ENCODE data around the gene BRINP3. TPM values are rescaled to one million over a fixed set of nuclear protein-coding genes. Genes with fewer than 3 reads are reported as not detected.

BRINP3 gene
- total RNA-seq, 2 donors from 2014 or later = not detected

DNA sequence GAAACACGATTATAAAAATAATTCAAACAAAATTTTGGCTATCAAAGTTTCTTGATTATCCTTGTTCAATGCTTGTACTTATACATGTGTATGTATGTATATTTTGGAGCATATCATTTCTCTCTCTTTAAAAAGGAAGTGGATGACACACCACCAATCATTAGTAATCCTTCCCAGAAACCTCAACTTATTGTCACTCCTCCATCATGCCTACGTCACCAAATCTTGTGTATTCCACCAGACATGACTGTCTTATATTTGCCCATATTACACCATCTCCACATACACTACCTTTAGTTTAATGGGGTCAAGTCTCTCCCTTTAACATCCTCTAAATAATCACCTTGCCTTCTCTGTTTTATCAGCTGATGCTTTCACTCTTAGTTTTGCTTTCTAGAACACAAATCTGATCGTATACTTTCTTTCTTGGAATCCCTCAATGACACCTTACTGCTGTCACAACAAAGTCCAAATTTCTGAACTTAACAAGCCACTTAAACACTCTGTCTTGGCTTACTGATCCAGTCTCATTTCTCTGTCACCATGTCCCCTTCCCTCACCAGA, 124.0 kb downstream of the BRINP3 start:
- Mint-ChIP-seq H3K27me3 (ENCODE audit: insufficient read depth) (no peaks in the 10 kb centered on the region), H3K9me3 (no peaks in the 10 kb centered on the region), H3K27ac (no peak overlapping the region), H3K4me1 (no peaks in the 10 kb centered on the region), H3K4me3 (no peak overlapping the region), H3K36me3 (ENCODE audit: low read depth) (no peaks in the 10 kb centered on the region)
- no peak overlapping the region for H3K9ac ChIP-seq (ENCODE audit: extremely low read depth, low read length, poor library complexity, severe bottlenecking)
- DNase-seq = no peak
- H3K4me1 ChIP-seq (ENCODE audit: control insufficient read depth, insufficient read depth, low read length) = no peaks in the 10 kb centered on the region
- H3K27ac ChIP-seq (ENCODE audit: low read depth, low read length) = no peak overlapping the region
- no peaks in the 10 kb centered on the region for H3K9me3 ChIP-seq (ENCODE audit: control insufficient read depth, low read length)
- no peaks in the 10 kb centered on the region for H3K36me3 ChIP-seq (ENCODE audit: control insufficient read depth, insufficient read depth, low read length)
- no peak for TF ChIP-seq CTCF (conservative IDR thresholded peaks at IDR 0.05)
- no peak overlapping the region for H3K4me3 ChIP-seq (ENCODE audit: low read length)
- WGBS, 2 experiments (ENCODE audit: insufficient coverage in 1 of 2, insufficient read length in 1 of 2) = 88 to 89% methylated on average over 2 of the region's 3 CpGs
- H3K27me3 ChIP-seq (ENCODE audit: control insufficient read depth, insufficient read depth, low read length, poor library complexity, severe bottlenecking) = no peaks in the 10 kb centered on the region

GRCh38 chr1:190344454-190344853, 133.2 kb downstream of the BRINP3 start:
- Mint-ChIP-seq H3K36me3 (ENCODE audit: low read depth) (no peaks in the 10 kb centered on the region), H3K27ac (no peak overlapping the region), H3K4me1 (no peaks in the 10 kb centered on the region), H3K9me3 (no peaks in the 10 kb centered on the region), H3K27me3 (ENCODE audit: insufficient read depth) (no peaks in the 10 kb centered on the region), H3K4me3 (no peak overlapping the region)
- H3K36me3 ChIP-seq (ENCODE audit: control insufficient read depth, insufficient read depth, low read length) = no peaks in the 10 kb centered on the region
- TF ChIP-seq CTCF (conservative IDR thresholded peaks at IDR 0.05) = no peak
- DNase-seq = no peak
- no peaks in the 10 kb centered on the region for H3K9me3 ChIP-seq (ENCODE audit: control insufficient read depth, low read length)
- no peak overlapping the region for H3K27ac ChIP-seq (ENCODE audit: low read depth, low read length)
- no peak overlapping the region for H3K9ac ChIP-seq (ENCODE audit: extremely low read depth, low read length, poor library complexity, severe bottlenecking)
- H3K4me3 ChIP-seq (ENCODE audit: low read length) = no peak overlapping the region
- H3K27me3 ChIP-seq (ENCODE audit: control insufficient read depth, insufficient read depth, low read length, poor library complexity, severe bottlenecking) = no peaks in the 10 kb centered on the region
- no peaks in the 10 kb centered on the region for H3K4me1 ChIP-seq (ENCODE audit: control insufficient read depth, insufficient read depth, low read length)

DNA sequence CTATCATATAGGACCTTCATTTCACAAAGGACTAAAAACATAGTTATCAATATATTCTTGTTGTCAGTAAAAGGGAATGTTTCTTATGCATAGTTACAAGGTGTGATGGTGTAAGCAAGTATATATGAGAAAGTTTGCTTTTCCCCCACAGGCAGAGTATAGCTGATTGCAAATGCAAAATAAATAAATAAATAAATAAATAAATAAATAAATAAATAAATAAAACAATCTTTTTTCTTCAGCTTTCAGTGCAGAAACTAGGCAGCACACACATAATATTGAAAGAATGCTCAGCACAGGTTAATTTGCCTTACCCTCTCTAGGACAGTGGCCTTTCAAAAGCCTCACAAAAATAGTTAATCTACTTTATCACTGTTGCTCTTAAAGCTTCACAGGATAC, 138.8 kb downstream of the BRINP3 start:
- Mint-ChIP-seq H3K27ac (no peak overlapping the region), H3K36me3 (ENCODE audit: low read depth) (no peaks in the 10 kb centered on the region), H3K9me3 (no peaks in the 10 kb centered on the region), H3K27me3 (ENCODE audit: insufficient read depth) (no peaks in the 10 kb centered on the region), H3K4me3 (no peak overlapping the region), H3K4me1 (no peaks in the 10 kb centered on the region)
- Histone ChIP-seq H3K4me3 (ENCODE audit: low read length) (no peak overlapping the region), H3K36me3 (ENCODE audit: control insufficient read depth, insufficient read depth, low read length) (no peaks in the 10 kb centered on the region), H3K27me3 (ENCODE audit: control insufficient read depth, insufficient read depth, low read length, poor library complexity, severe bottlenecking) (no peaks in the 10 kb centered on the region), H3K27ac (ENCODE audit: low read depth, low read length) (no peak overlapping the region), H3K9me3 (ENCODE audit: control insufficient read depth, low read length) (no peaks in the 10 kb centered on the region), H3K9ac (ENCODE audit: extremely low read depth, low read length, poor library complexity, severe bottlenecking) (no peak overlapping the region), H3K4me1 (ENCODE audit: control insufficient read depth, insufficient read depth, low read length) (no peaks in the 10 kb centered on the region)
- no peak for TF ChIP-seq CTCF (conservative IDR thresholded peaks at IDR 0.05)
- DNase-seq = no peak
